Cardiac fibroblast (primary cell): ENCODE results near the gene SMYD3.

ENCODE experiments used
- DNase-seq, 2 donors: peaks; one replicate each; pipeline versions ENCODE4 v3.0.0 to v3.0.0-alpha.2; 2010; ENCODE audit warnings: low read depth in 2 of 2
- H3K4me3 ChIP-seq, 2 donors: replicated peaks in 1 of 2; 1 replicate in 1 of 2; 2 replicates in 1 of 2; pipeline ENCODE4 v1.5.1; 2011; ENCODE audit warnings: low read depth in 2 of 2, low read length in 2 of 2, mild to moderate bottlenecking in 2 of 2, moderate library complexity in 1 of 2
- CTCF ChIP-seq: IDR thresholded peaks from one replicate; pipeline ENCODE4 v1.5.1; 2011; ENCODE audit warnings: low read depth, mild to moderate bottlenecking, low read length, inconsistent platforms

Gene SMYD3

DNA sequence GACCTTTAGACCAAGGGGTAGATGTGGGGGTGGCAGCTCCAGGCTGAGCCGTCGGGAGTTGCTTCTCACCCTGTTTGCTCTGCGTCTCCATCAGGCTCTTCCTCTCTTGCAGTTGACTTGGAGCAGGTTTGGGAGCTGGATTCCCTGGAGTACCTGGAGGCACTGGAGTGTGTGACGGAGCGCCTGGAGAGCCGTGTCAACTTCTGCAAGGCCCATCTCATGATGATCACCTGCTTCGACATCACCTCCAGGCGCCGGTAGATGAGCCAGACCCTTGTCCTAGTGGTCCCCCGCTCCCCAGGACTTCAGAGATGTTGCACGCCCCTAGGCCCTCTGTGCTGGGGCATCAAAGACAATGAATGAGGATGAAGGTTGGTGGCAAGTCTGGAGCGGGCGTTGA, 804.7 kb downstream of the SMYD3 start:
- H3K4me3 ChIP-seq: no peak overlapping the region
- DNase-seq: no peak
- TF ChIP-seq CTCF: no peak

GRCh38 chr1:245701631-245702030, 805.4 kb downstream of the SMYD3 start:
- TF ChIP-seq CTCF: no peak
- no peak overlapping the region for H3K4me3 ChIP-seq
- no peak for DNase-seq

DNA sequence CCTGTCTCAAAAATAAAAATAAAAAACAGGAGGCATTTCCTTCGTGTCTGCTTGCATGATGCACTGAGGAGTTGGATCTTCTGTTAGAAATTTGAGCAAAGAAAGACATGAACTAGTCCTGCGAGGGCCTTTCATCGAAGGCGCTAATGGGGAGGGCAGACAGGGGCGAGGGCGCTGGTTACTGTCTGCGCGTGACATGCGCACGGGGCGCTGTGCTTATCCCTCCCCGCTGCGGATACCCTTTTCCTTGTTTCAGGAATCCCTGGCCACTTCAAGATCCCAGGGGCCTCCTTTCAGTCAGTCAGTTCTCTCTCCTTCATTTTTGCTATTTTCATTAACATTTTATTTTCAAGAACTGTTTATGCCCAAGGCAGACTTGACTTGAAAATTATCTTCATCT, 806.4 kb downstream of the SMYD3 start:
- DNase-seq: no peak
- H3K4me3 ChIP-seq: no peak overlapping the region
- no peak for TF ChIP-seq CTCF
